Stimulated activated memory B cell treated with anti-CD40 and anti-IgM and Interleukin-4, amounts not matched to agents 10 μg/mL and 1 μg/mL and 100 μg/mL, for 72 hours (primary cell): ENCODE measurements around the gene F8A1.
"Not testable (repeated sequence)": the region's sequence is repeated elsewhere in the genome, so short reads cannot be mapped to it uniquely, and the experiment has no call there.

ENCODE experiments used
- ATAC-seq: fragments of 150-1000 bp; cut with Tn5 transposase; 2 replicates; pipeline ENCODE4 v1.10.0; 2021
- H3K27ac Mint-ChIP-seq: one replicate; pipeline ENCODE4 v1.8.0; 2022; ENCODE audit warnings: mild to moderate bottlenecking, mixed read lengths
- H3K27me3 Mint-ChIP-seq: one replicate; pipeline ENCODE4 v1.8.0; 2022; ENCODE audit warnings: mixed read lengths
- H3K36me3 Mint-ChIP-seq: one replicate; pipeline ENCODE4 v1.8.0; 2022; ENCODE audit warnings: mixed read lengths
- H3K4me1 Mint-ChIP-seq: one replicate; pipeline ENCODE4 v1.8.0; 2022; ENCODE audit warnings: mixed read lengths
- H3K4me3 Mint-ChIP-seq: one replicate; pipeline ENCODE4 v1.8.0; 2022; ENCODE audit warnings: mild to moderate bottlenecking, moderate library complexity, mixed read lengths
- H3K9me3 Mint-ChIP-seq: one replicate; pipeline ENCODE4 v1.8.0; 2022; ENCODE audit warnings: mixed read lengths

F8A1 gene

DNA sequence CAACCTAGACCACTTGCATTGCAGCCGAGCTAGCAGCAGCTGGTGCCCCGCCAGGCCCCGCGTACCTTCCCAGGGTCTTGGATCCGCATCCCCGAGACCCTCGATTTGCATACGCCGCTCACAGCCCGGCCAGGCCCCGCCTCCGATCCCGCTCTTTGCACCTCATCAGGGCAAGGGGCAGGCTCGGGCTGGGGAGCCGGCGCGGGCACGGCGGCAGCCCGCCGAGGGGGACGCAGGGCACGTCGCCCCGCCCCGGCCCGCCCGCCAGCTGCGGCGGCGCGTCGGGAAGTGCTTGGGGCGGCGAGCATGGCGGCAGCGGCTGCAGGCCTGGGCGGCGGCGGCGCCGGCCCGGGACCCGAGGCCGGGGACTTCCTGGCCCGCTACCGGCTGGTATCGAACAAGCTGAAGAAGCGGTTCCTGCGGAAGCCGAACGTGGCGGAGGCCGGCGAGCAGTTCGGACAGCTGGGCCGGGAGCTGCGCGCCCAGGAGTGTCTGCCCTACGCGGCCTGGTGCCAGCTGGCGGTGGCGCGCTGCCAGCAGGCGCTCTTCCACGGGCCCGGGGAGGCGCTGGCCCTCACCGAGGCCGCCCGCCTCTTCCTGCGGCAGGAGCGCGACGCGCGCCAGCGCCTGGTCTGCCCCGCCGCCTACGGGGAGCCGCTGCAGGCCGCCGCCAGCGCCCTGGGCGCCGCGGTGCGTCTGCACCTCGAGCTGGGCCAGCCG, at the start of gene F8A1:
F8A1 (plus strand) TSS at position 287 of the 720 bp plus-strand sequence; CDS start at position 307, 20 bp downstream.
- ATAC-seq: peak; percentile 92
- not testable (repeated sequence) for H3K4me3 Mint-ChIP-seq, H3K27me3 Mint-ChIP-seq, H3K27ac Mint-ChIP-seq, H3K36me3 Mint-ChIP-seq, H3K9me3 Mint-ChIP-seq, H3K4me1 Mint-ChIP-seq

DNA sequence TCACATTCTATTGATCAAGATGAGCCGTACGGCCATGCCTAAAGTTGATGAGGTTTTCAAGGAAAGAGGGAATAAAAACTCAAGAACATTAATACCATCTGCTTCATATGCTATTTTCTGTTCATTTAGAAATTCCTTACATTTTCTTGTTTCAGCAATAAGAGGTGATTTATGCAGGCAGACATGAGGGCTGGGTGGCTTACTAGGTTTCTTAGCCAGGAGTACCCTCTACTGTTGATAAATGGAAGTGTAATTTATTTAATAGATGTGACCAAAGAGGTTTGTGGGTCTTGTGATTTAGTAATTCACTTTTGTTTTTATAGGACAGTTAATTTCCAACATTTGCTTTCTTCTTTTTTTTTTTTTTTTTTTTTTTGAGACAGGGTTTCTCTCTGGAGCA, 45.3 kb upstream of the F8A1 start:
- Mint-ChIP-seq H3K4me3 (no peak overlapping the region), H3K9me3 (no peaks in the 10 kb centered on the region), H3K4me1 (no peaks in the 10 kb centered on the region), H3K27me3 (no peaks in the 10 kb centered on the region), H3K36me3 (no peaks in the 10 kb centered on the region), H3K27ac (no peak overlapping the region)
- ATAC-seq: no peak

DNA sequence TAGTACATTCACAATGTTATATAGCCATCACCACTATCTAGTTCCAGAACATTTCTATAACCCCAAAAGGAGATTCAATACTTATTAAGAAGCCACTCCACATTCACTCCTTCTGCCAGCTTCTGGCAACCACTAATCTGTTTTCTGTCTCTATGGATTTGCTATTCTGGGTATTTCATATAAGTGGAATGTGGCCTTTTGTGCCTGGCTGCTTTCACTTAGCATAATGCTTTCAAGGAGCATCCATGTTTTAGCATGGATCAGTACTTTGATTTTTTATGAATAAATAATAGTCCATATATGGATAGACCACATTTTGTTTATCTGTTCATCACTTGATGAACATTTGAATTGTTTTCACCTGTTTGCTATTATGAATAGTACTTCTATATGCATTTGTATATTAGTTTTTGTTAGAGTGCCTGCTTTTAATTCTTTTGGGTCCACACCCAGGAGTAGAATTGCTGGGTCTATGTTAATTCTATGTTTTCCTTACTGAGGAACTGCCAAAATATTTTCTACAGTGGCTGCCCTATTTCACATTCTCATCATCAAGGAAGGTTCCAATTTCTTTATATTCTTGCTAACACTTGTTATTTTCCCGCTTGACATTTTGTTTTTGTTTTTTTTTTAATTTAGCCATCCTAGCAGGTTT, 35.1 kb upstream of the F8A1 start:
- H3K4me1 Mint-ChIP-seq: no peaks in the 10 kb centered on the region
- no peak for ATAC-seq
- H3K9me3 Mint-ChIP-seq: peaks cover 3% of the 10 kb centered on the region
- no peaks in the 10 kb centered on the region for H3K27me3 Mint-ChIP-seq
- peaks cover 12% of the 10 kb centered on the region for H3K36me3 Mint-ChIP-seq
- no peak overlapping the region for H3K4me3 Mint-ChIP-seq
- no peak overlapping the region for H3K27ac Mint-ChIP-seq

DNA sequence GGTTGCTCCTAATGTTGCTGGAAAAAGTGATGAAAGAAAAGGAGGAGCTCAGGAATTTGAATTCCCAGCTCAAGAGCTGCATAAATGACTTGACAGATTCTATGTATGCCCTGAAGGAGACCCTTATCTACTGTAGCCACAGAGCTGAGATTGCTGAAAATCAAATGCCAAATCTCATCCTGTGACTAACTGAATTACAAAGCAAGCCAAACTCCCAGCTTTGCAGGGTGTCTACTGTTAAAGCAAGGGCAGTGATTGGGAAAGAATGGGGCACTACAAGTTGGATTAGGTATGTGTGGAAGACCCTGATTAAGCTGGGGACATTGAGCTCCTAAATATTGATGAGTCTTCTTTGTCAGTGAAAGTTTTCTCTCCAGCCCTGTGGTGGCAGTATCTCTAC, 30.9 kb upstream of the F8A1 start:
- Mint-ChIP-seq H3K4me1 (no peaks in the 10 kb centered on the region), H3K27me3 (no peaks in the 10 kb centered on the region), H3K9me3 (no peaks in the 10 kb centered on the region), H3K4me3 (no peak overlapping the region), H3K36me3 (peaks cover 18% of the 10 kb centered on the region), H3K27ac (no peak overlapping the region)
- ATAC-seq: no peak

DNA sequence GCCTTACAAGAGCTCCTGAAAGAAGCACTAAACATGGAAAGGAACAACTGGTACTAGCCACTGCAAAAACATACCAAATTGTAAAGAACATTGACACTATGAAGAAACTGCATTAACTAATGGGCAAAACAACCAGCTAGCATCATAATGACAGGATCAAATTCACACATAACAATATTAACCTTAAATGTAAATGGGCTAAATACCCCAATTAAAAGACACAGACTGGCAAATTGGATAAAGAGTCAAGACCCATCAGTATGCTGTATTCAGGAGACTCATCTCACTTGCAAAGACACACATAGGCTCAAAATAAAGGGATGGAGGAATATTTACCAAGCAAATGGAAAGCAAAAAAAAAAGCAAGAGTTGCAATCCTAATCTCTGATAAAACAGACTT, 17.6 kb upstream of the F8A1 start:
- H3K4me1 Mint-ChIP-seq, H3K4me3 Mint-ChIP-seq, H3K27ac Mint-ChIP-seq, H3K27me3 Mint-ChIP-seq, ATAC-seq, H3K9me3 Mint-ChIP-seq: not testable (repeated sequence)
- H3K36me3 Mint-ChIP-seq: peaks cover 12% of the 10 kb centered on the region

DNA sequence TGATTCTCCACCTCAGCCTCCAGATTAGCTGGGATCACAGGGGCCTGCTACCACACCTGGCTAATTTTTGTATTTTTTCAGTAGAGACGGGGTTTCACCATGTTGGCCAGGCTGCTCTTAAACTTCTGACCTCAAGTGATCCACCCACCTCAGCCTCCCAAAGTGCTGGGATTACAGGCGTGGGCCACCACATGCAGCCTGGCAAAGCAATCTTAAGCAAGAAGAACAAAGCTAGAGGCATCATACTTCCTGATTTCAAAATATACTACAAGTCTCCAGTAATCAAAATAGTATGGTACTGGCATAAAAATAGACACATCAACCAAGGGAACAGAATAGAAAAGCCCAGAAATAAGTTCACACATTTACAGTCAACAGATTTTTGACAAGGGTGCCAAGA, 12.8 kb upstream of the F8A1 start:
- Mint-ChIP-seq H3K4me1 (no peaks in the 10 kb centered on the region), H3K36me3 (peaks cover 4% of the 10 kb centered on the region), H3K9me3 (peaks cover under 1% of the 10 kb centered on the region), H3K4me3 (no peak overlapping the region), H3K27ac (no peak overlapping the region), H3K27me3 (no peaks in the 10 kb centered on the region)
- ATAC-seq: no peak

DNA sequence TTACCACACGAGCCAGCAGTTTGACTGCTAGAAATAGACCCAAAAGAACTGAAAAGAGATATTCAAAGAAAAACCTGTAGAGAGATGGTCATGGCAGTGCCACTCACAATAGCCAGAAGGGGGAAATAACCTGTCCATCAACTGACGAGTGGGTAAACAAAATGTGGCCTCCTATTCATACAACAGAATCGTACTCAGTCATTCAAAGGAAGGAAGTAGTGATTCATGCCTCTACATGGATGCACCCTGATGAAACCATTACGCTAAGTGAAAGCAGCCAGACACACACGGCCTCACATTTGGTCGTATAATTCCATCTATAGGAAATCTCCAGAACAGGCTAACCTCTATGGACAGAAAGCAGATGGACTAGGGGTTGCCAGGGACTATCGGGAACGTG, 2.1 kb upstream of the F8A1 start:
- not testable (repeated sequence) for H3K36me3 Mint-ChIP-seq

DNA sequence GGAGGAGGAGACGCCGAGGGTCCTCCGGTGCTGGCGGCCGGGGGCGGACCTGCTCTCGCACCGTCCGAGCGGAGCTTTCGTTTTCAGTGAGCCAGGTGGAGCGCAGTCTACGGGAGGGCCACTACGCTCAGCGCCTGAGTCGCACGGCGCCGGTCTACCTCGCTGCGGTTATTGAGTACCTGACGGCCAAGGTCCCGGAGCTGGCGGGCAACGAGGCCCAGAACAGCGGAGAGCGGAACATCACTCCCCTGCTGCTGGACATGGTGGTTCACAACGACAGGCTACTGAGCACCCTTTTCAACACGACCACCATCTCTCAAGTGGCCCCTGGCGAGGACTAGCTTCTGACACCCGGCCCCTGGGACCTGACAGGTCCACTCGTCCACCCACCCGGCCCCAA, 1.1 kb upstream of the F8A1 start:
- not testable (repeated sequence) for H3K4me3 Mint-ChIP-seq, H3K9me3 Mint-ChIP-seq, H3K4me1 Mint-ChIP-seq, ATAC-seq, H3K27me3 Mint-ChIP-seq, H3K27ac Mint-ChIP-seq, H3K36me3 Mint-ChIP-seq

More for the DNA sequence above, 2.1 kb upstream of the F8A1 start:
- not testable (repeated sequence) for H3K9me3 Mint-ChIP-seq, H3K4me3 Mint-ChIP-seq, H3K27ac Mint-ChIP-seq, H3K27me3 Mint-ChIP-seq, H3K4me1 Mint-ChIP-seq, ATAC-seq

DNA sequence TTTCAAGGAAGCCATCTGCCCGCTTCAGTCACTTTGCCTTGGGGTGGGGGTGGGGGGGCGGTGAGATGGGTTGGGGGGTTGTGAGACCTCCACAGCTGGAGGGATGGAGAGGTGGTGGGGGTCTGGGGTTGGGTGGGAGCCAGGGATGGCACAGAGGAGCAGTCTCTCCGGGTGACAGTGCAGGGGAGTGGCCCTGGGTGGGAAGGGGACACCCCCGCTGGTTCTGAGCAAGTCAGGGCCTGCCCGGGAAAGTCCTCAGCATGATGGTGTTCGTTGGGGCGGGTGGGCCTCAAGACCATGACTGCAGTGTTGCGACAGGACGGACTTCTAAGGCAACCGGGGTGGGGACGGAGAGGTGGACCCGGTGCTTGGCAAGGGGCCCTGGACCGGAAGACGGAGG, 606 bp upstream of the F8A1 start:
- not testable (repeated sequence) for H3K36me3 Mint-ChIP-seq, H3K27me3 Mint-ChIP-seq, H3K4me3 Mint-ChIP-seq, H3K4me1 Mint-ChIP-seq, H3K27ac Mint-ChIP-seq, H3K9me3 Mint-ChIP-seq
- peak; percentile 14 for ATAC-seq

DNA sequence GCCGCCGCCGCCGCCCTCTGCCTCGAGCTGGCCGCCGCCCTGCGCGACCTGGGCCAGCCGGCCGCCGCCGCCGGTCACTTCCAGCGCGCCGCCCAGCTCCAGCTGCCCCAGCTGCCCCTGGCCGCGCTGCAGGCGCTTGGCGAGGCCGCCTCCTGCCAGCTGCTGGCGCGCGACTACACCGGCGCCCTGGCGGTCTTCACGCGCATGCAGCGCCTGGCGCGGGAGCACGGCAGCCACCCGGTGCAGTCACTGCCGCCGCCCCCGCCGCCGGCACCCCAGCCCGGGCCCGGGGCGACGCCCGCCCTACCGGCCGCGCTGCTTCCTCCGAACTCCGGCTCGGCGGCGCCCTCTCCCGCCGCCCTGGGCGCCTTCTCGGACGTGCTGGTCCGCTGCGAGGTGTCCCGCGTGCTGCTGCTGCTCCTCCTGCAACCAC, 650 bp downstream of the F8A1 start:
- ATAC-seq: peak; percentile 72
- H3K9me3 Mint-ChIP-seq, H3K36me3 Mint-ChIP-seq, H3K27me3 Mint-ChIP-seq, H3K4me1 Mint-ChIP-seq, H3K4me3 Mint-ChIP-seq, H3K27ac Mint-ChIP-seq: not testable (repeated sequence)

DNA sequence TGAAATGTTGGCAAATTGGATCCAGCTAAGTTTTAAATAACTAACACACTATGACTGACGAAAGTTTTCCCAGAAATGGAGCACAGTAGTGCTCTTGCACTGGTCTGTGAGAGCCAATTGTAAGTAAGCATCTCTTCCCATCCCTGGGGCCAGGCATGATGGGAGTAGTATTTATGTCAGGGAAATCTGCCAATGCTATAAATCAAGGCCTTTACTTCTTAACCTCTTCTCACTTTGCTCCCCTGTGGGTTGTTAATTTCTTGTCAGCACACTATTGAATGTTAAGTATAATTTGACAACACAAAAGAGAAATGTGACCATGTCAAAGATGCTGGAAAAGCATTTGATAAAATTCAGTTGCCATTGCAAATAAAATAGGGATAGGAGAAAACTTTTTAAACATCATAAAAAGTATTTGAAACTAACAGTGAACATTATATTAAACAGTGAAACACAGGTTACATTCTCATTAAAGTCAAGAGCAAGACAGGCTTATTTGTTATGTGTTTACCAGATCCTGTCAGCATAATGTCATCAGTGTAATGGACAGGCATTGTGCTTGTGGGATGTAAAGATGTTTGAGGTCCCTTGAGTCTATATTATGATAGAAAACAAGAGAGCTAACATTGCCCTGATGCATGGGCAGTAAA, 5.0 kb downstream of the F8A1 start:
- H3K4me1 Mint-ChIP-seq: no peaks in the 10 kb centered on the region
- H3K27ac Mint-ChIP-seq: no peak overlapping the region
- peaks cover 6% of the 10 kb centered on the region for H3K36me3 Mint-ChIP-seq
- H3K4me3 Mint-ChIP-seq: no peak overlapping the region
- H3K27me3 Mint-ChIP-seq: no peaks in the 10 kb centered on the region
- ATAC-seq: no peak
- H3K9me3 Mint-ChIP-seq: no peaks in the 10 kb centered on the region

DNA sequence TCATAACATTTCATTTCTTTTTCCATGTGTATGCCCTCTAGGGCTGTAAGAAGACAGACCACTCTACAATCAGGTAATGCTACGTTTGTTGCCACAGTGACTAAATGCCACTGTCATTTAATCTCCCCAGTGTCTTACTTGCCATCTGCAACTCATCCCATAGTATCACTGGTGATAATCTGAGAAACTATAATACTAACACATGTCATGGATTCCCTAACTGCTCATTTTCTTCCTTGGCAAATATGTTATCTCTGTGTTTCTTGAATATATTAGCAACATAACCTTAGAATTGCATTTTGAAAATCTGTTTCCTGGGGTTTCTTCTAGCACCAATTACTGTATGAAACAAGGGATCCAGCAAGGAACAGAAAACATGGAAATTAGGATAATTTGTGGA, 6.1 kb downstream of the F8A1 start:
- H3K27ac Mint-ChIP-seq: no peak overlapping the region
- no peak overlapping the region for H3K4me3 Mint-ChIP-seq
- H3K4me1 Mint-ChIP-seq: no peaks in the 10 kb centered on the region
- H3K36me3 Mint-ChIP-seq: peaks cover 6% of the 10 kb centered on the region
- ATAC-seq: no peak
- H3K27me3 Mint-ChIP-seq: no peaks in the 10 kb centered on the region
- H3K9me3 Mint-ChIP-seq: no peaks in the 10 kb centered on the region

DNA sequence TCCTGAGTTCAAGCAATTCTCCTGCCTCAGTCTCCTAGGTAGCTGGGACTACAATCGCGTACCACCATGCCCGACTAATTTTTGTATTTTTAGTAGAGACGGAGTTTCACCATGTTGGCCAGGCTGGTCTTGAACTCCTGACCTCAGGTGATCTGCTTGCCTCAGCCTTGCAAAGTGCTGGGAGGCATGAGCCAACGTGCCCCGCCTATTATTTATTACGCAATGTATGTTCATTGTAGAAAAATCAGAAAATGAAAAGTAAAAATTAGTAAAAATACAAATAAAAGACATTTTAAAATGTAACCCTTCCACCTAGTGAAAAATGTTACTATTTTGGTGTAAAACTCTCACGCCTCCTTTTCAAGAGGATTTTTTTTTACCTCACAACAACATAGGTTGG, 14.2 kb downstream of the F8A1 start:
- H3K4me3 Mint-ChIP-seq: no peak overlapping the region
- ATAC-seq: no peak
- no peaks in the 10 kb centered on the region for H3K4me1 Mint-ChIP-seq
- no peaks in the 10 kb centered on the region for H3K27me3 Mint-ChIP-seq
- no peak overlapping the region for H3K27ac Mint-ChIP-seq
- no peaks in the 10 kb centered on the region for H3K36me3 Mint-ChIP-seq
- no peaks in the 10 kb centered on the region for H3K9me3 Mint-ChIP-seq

DNA sequence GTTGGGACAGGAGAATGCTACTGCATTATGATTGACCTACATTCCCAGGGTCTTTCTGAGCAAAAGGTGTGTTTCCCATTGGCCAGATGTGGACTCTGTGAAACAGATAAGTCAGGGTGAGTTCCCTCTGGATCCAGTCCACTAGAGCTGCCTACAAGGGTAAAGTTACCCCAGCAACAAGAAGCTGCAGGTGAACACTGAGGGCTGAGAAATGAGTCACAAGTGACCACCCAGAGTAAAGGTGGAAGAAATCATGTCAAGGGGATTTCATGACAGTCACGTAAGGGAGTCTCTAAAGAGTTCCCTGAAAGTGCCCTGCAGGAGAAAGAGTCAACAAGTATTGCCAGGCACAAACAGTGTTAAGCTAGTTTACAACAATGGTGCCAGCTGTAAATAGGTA, 16.3 kb downstream of the F8A1 start:
- no peak for ATAC-seq

DNA sequence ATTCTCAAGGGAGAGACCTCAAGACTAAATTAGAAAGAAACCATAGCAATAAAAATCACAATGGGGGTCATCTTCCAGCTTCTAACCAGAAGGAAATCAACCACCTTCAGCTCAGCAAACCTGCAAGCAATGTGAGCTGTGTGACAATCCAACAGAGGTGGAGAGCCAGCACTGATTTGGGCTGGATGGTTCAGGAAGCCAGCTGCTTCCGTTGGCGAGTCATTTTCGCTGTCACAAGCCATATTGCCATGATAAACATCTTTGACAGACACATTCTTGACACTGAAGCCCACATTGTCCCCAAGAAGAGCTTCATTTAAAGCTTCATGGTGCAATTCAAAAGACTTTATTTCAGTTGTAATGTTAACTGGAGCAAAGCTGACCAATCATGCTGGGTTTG, 22.7 kb downstream of the F8A1 start:
- no peak overlapping the region for H3K27ac Mint-ChIP-seq
- no peak for ATAC-seq
- H3K4me3 Mint-ChIP-seq: no peak overlapping the region

More for the DNA sequence above, 16.3 kb downstream of the F8A1 start:
- H3K9me3 Mint-ChIP-seq: no peaks in the 10 kb centered on the region
- no peak overlapping the region for H3K4me3 Mint-ChIP-seq
- no peaks in the 10 kb centered on the region for H3K36me3 Mint-ChIP-seq
- H3K4me1 Mint-ChIP-seq: no peaks in the 10 kb centered on the region
- H3K27ac Mint-ChIP-seq: no peak overlapping the region
- no peaks in the 10 kb centered on the region for H3K27me3 Mint-ChIP-seq

DNA sequence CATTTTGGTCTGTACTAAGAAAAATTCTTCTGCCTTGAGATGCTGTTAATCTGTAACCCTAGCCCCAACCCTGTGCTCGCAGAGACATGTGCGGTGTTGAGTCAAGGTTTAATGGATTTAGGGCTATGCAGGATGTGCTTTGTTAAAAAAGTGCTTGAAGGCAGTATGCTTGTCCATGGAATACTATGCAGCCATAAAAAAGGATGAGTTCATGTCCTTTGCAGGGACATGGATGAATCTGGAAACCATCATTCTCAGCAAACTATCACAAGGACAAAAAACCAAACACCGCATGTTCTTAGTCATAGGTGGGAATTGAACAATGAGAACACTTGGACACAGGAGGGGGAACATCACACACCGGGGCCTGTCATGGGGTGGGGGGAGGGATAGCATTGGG, 23.9 kb downstream of the F8A1 start:
- not testable (repeated sequence) for H3K27ac Mint-ChIP-seq, H3K4me1 Mint-ChIP-seq, H3K36me3 Mint-ChIP-seq, H3K9me3 Mint-ChIP-seq, H3K27me3 Mint-ChIP-seq, ATAC-seq, H3K4me3 Mint-ChIP-seq

More for the DNA sequence above, 22.7 kb downstream of the F8A1 start:
- H3K4me1 Mint-ChIP-seq: peaks cover 7% of the 10 kb centered on the region
- H3K9me3 Mint-ChIP-seq: no peaks in the 10 kb centered on the region
- no peaks in the 10 kb centered on the region for H3K27me3 Mint-ChIP-seq
- H3K36me3 Mint-ChIP-seq: no peaks in the 10 kb centered on the region
